NCI-H226 (cell line): ENCODE measurements around the gene SMCO3.
"Not testable (repeated sequence)": the region's sequence is repeated elsewhere in the genome, so short reads cannot be mapped to it uniquely, and the experiment has no call there.

Source experiments
- DNase-seq: peaks from one replicate; pipeline ENCODE4 v3.0.0-alpha.2; 2015

The SMCO3 gene

GRCh38 chr12:14774074-14774905 lies 39.7 kb downstream of the SMCO3 start:
- DNase-seq, result peak; percentile 95

- no peak for DNase-seq
Measured at GRCh38 chr12:14773685-14774073, 40.3 kb downstream of the SMCO3 start.

GRCh38 chr12:14772946-14773345 lies 41.0 kb downstream of the SMCO3 start:
- DNase-seq, result no peak

- DNase-seq, result no peak
Measured at GRCh38 chr12:14771651-14772137, 42.3 kb downstream of the SMCO3 start.

- peak; percentile 92 for DNase-seq
Measured at GRCh38 chr12:14770496-14771461, 43.2 kb downstream of the SMCO3 start.

GRCh38 chr12:14769969-14770495 lies 44.0 kb downstream of the SMCO3 start:
- DNase-seq, result peak; percentile 62

GRCh38 chr12:14769466-14769968 lies 44.5 kb downstream of the SMCO3 start:
- DNase-seq, result no peak

- no peak for DNase-seq
Measured at GRCh38 chr12:14768823-14769405, 45.1 kb downstream of the SMCO3 start.

- no peak for DNase-seq
Measured at GRCh38 chr12:14767617-14768016, 46.4 kb downstream of the SMCO3 start.

- DNase-seq, result no peak
Measured at GRCh38 chr12:14766649-14767215, 47.2 kb downstream of the SMCO3 start.

- DNase-seq, result not testable (repeated sequence)
Measured at GRCh38 chr12:14766020-14766419, 48.0 kb downstream of the SMCO3 start.

- DNase-seq, result no peak
Measured at GRCh38 chr12:14765398-14765797, 48.6 kb downstream of the SMCO3 start.

- DNase-seq, result not testable (repeated sequence)
Measured at GRCh38 chr12:14759711-14760280, 54.2 kb downstream of the SMCO3 start.

GRCh38 chr12:14756334-14757143 lies 57.4 kb downstream of the SMCO3 start:
- no peak for DNase-seq
